Neural cell (in vitro differentiated cells): ENCODE data around the gene CACNA1D. TPM values are rescaled to one million over a fixed set of nuclear protein-coding genes. Genes with fewer than 3 reads are reported as not detected.

Experiments
- H2AFZ ChIP-seq: fragments of 200-600, 300-800 bp; sonication (generic), shearing (Covaris generic); 2 replicates; pipeline ENCODE4 v1.6.0; 2014; ENCODE audit warnings: low read depth, mild to moderate bottlenecking, antibody characterized with exemption, low read length, moderate library complexity
- H3F3A ChIP-seq: fragments of 200-600 bp; shearing (Covaris generic); 2 replicates; pipeline ENCODE4 v1.6.1; 2016; ENCODE audit warnings: mild to moderate bottlenecking, moderate library complexity, mixed read lengths, antibody characterized with exemption, low read length; ENCODE audit not compliant: insufficient read depth, poor library complexity, severe bottlenecking
- H3K27ac ChIP-seq: fragments of 200-600, 300-800 bp; sonication (generic), shearing (Covaris generic); 2 replicates; pipeline ENCODE4 v1.5.1; 2014; ENCODE audit warnings: mild to moderate bottlenecking, low read length, moderate library complexity
- H3K27me3 ChIP-seq: fragments of 300-800, 200-600 bp; sonication (generic), shearing (Covaris generic); 2 replicates; pipeline ENCODE4 v1.6.0; 2014; ENCODE audit warnings: mild to moderate bottlenecking, low read depth, low read length, moderate library complexity; ENCODE audit not compliant: insufficient read depth
- H3K36me3 ChIP-seq: fragments of 300-800, 200-600 bp; sonication (generic), shearing (Covaris generic); 2 replicates; pipeline ENCODE4 v1.5.1; 2014; ENCODE audit warnings: mild to moderate bottlenecking, antibody characterized with exemption, low read length, moderate library complexity; ENCODE audit not compliant: insufficient read depth
- H3K4me2 ChIP-seq: fragments of 300-800, 200-600 bp; sonication (generic), shearing (Covaris generic); 2 replicates; pipeline ENCODE4 v1.6.0; 2014; ENCODE audit warnings: mild to moderate bottlenecking, low read length
- H3K4me3 ChIP-seq: fragments of 300-800, 200-600 bp; sonication (generic), shearing (Covaris generic); 2 replicates; pipeline ENCODE4 v1.5.1; 2014; ENCODE audit warnings: mild to moderate bottlenecking, low read length, moderate library complexity
- H3K79me2 ChIP-seq: fragments of 200-600 bp; shearing (Covaris generic); replicated peaks from 2 replicates; pipeline ENCODE4 v1.6.0; 2014; ENCODE audit warnings: mild to moderate bottlenecking, low read length, moderate library complexity; ENCODE audit not compliant: insufficient read depth
- H3K9ac ChIP-seq: fragments of 300-800, 200-600 bp; sonication (generic), shearing (Covaris generic); 2 replicates; pipeline ENCODE4 v1.6.1; 2016; ENCODE audit warnings: mild to moderate bottlenecking, low read length, mixed read lengths
- H3K9me2 ChIP-seq: fragments of 200-600 bp; shearing (Covaris generic); 2 replicates; pipeline ENCODE4 v1.6.1; 2016; ENCODE audit warnings: mild to moderate bottlenecking, low read length, mixed read lengths; ENCODE audit not compliant: insufficient read depth
- H3K9me3 ChIP-seq: fragments of 200-600, 300-800 bp; sonication (generic), shearing (Covaris generic); 2 replicates; pipeline ENCODE4 v1.6.1; 2016; ENCODE audit warnings: mild to moderate bottlenecking, mixed run types, low read length, moderate library complexity, mixed read lengths
- H4K20me1 ChIP-seq: fragments of 200-600 bp; shearing (Covaris generic); 2 replicates; pipeline ENCODE4 v1.6.1; 2016; ENCODE audit warnings: mild to moderate bottlenecking, mixed run types; ENCODE audit not compliant: insufficient read depth
- EP300 ChIP-seq: fragments of 450-650 bp; conservative IDR thresholded peaks from 2 replicates; pipeline ENCODE4 v1.6.1; 2014; ENCODE audit warnings: antibody characterized with exemption, mild to moderate bottlenecking, moderate library complexity; ENCODE audit not compliant: poor library complexity, severe bottlenecking
- EZH2 ChIP-seq: fragments of 200-600, 300-800 bp; shearing (Covaris generic), sonication (generic); IDR thresholded peaks from 2 replicates; pipeline ENCODE4 v1.6.1; 2014; ENCODE audit warnings: antibody characterized with exemption, low read length, borderline replicate concordance, mild to moderate bottlenecking; ENCODE audit not compliant: insufficient read depth, poor library complexity, severe bottlenecking
- MXI1 ChIP-seq: fragments of 450-650 bp; conservative IDR thresholded peaks from 2 replicates; pipeline ENCODE4 v1.6.1; 2014; ENCODE audit warnings: antibody characterized with exemption, mild to moderate bottlenecking; ENCODE audit not compliant: poor library complexity, severe bottlenecking
- POLR2AphosphoS5 ChIP-seq: IDR thresholded peaks from 2 replicates; pipeline ENCODE4 v1.6.1; 2012
- RAD21 ChIP-seq: fragments of 450-650 bp; conservative IDR thresholded peaks from 2 replicates; pipeline ENCODE4 v1.6.1; 2014; ENCODE audit warnings: antibody characterized with exemption, mild to moderate bottlenecking, moderate library complexity
- SMC3 ChIP-seq: fragments of 450-650 bp; conservative IDR thresholded peaks from 2 replicates; pipeline ENCODE4 v1.6.1; 2014; ENCODE audit warnings: antibody characterized with exemption, mild to moderate bottlenecking, moderate library complexity; ENCODE audit not compliant: poor library complexity
- TAF1 ChIP-seq: IDR thresholded peaks from 2 replicates; pipeline ENCODE4 v1.6.1; 2012; ENCODE audit warnings: low read depth
- polyA plus RNA-seq: library from polyadenylated mRNA; depleted of rRNA; stranded (reverse); fragments of >200 nt; gene quantifications from 2 replicates; pipeline ENCODE4 v1.2.3, GENCODE V29; 2014
- TF ChIP-seq, protein P1 (sequence below): IDR thresholded peaks from 2 replicates; pipeline ENCODE4 v1.6.1; 2012; ENCODE audit warnings: borderline replicate concordance
- TF ChIP-seq, protein P2 (sequence below): fragments of 450-650 bp; IDR thresholded peaks from 2 replicates; pipeline ENCODE4 v1.5.1; 2014; ENCODE audit warnings: antibody characterized with exemption, mild to moderate bottlenecking, moderate library complexity; ENCODE audit not compliant: poor library complexity, severe bottlenecking

The CACNA1D gene
- polyA plus RNA-seq, 1 donor from 2014 or later: 22.5 TPM

GRCh38 chr3:53819163-53819868 lies 324.9 kb downstream of the CACNA1D start (continued):
- no peak for TF ChIP-seq EZH2

- no peaks in the 10 kb centered on the region for H3K36me3 ChIP-seq
- H3F3A ChIP-seq: no peaks in the 10 kb centered on the region
- no peak overlapping the region for H3K4me3 ChIP-seq
- no peak overlapping the region for H3K4me2 ChIP-seq
- no peaks in the 10 kb centered on the region for H3K9me3 ChIP-seq
- no peaks in the 10 kb centered on the region for H4K20me1 ChIP-seq
- H3K9me2 ChIP-seq: no peaks in the 10 kb centered on the region
- H3K79me2 ChIP-seq: no peaks in the 10 kb centered on the region
- TF ChIP-seq TAF1 (no peak), EP300 (no peak), MXI1 (no peak), SMC3 (no peak), EZH2 (no peak)
- TF ChIP-seq, protein P1, sequence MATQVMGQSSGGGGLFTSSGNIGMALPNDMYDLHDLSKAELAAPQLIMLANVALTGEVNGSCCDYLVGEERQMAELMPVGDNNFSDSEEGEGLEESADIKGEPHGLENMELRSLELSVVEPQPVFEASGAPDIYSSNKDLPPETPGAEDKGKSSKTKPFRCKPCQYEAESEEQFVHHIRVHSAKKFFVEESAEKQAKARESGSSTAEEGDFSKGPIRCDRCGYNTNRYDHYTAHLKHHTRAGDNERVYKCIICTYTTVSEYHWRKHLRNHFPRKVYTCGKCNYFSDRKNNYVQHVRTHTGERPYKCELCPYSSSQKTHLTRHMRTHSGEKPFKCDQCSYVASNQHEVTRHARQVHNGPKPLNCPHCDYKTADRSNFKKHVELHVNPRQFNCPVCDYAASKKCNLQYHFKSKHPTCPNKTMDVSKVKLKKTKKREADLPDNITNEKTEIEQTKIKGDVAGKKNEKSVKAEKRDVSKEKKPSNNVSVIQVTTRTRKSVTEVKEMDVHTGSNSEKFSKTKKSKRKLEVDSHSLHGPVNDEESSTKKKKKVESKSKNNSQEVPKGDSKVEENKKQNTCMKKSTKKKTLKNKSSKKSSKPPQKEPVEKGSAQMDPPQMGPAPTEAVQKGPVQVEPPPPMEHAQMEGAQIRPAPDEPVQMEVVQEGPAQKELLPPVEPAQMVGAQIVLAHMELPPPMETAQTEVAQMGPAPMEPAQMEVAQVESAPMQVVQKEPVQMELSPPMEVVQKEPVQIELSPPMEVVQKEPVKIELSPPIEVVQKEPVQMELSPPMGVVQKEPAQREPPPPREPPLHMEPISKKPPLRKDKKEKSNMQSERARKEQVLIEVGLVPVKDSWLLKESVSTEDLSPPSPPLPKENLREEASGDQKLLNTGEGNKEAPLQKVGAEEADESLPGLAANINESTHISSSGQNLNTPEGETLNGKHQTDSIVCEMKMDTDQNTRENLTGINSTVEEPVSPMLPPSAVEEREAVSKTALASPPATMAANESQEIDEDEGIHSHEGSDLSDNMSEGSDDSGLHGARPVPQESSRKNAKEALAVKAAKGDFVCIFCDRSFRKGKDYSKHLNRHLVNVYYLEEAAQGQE: no peak
- H3K27ac ChIP-seq: no peak overlapping the region
- no peaks in the 10 kb centered on the region for H3K27me3 ChIP-seq
- no peak overlapping the region for H3K9ac ChIP-seq
- H2AFZ ChIP-seq: no peak overlapping the region
Measured at GRCh38 chr3:53820084-53820483, 325.7 kb downstream of the CACNA1D start.

DNA sequence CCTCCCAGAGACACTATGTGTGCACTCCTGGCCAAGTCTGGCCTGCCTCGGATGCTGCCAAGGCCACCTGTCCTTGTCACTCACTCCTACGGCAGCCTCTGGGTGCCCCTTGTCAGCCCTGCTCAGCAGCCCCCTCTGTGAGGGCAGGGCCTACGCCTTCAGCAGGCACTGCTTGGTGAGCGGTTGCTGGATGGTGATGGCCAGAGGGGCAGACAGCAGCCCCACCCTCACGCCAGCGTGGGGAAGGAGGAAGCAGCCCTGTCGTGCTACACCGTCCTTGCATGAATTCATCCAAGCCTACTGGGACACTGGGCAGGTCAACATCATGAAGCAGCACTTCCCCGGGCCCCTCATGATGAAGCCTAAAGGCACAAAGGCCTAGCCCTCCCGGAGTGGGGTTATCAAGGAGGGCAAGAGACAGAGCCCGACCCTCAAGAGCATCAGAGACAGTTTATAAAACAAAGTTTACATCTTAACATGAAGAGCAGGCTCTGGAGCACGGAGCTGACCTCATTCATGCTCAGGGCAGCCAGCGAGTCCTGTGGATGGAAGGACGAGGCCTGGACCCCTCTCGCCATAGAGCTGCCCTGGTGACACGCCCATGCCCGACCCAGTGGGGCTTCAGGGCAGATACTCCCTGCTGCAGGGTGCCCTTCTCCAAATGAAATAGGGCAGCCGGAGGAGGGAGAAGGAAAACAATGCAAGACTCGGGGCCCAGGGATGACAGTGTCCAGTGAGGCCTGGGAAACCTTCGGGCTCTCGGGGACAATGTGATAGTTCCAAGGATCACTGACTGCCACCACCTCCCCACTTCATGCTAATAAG lies 326.6 kb downstream of the CACNA1D start:
- H3K27me3 ChIP-seq: no peaks in the 10 kb centered on the region
- no peaks in the 10 kb centered on the region for H4K20me1 ChIP-seq
- H3K4me3 ChIP-seq: no peak overlapping the region
- H3K9ac ChIP-seq: no peak overlapping the region
- H3K9me3 ChIP-seq: no peaks in the 10 kb centered on the region
- no peak overlapping the region for H3K4me2 ChIP-seq
- no peaks in the 10 kb centered on the region for H3F3A ChIP-seq
- no peaks in the 10 kb centered on the region for H3K36me3 ChIP-seq
- no peak overlapping the region for H2AFZ ChIP-seq
- H3K27ac ChIP-seq: no peak overlapping the region
- no peaks in the 10 kb centered on the region for H3K9me2 ChIP-seq
- H3K79me2 ChIP-seq: no peaks in the 10 kb centered on the region
- TF ChIP-seq POLR2AphosphoS5 (no peak), MXI1 (no peak), EP300 (no peak), TAF1 (no peak), SMC3 (no peak), RAD21 (no peak), EZH2 (no peak)
- TF ChIP-seq, protein P2, sequence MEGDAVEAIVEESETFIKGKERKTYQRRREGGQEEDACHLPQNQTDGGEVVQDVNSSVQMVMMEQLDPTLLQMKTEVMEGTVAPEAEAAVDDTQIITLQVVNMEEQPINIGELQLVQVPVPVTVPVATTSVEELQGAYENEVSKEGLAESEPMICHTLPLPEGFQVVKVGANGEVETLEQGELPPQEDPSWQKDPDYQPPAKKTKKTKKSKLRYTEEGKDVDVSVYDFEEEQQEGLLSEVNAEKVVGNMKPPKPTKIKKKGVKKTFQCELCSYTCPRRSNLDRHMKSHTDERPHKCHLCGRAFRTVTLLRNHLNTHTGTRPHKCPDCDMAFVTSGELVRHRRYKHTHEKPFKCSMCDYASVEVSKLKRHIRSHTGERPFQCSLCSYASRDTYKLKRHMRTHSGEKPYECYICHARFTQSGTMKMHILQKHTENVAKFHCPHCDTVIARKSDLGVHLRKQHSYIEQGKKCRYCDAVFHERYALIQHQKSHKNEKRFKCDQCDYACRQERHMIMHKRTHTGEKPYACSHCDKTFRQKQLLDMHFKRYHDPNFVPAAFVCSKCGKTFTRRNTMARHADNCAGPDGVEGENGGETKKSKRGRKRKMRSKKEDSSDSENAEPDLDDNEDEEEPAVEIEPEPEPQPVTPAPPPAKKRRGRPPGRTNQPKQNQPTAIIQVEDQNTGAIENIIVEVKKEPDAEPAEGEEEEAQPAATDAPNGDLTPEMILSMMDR: no peak
- TF ChIP-seq, protein P1: no peak
